ENCODE data around the gene CCDC102A. TPM values are rescaled to one million over a fixed set of nuclear protein-coding genes. Genes with fewer than 3 reads are reported as not detected.

The CCDC102A gene
- total RNA-seq, 1 experiment from 2014 or later, result 4.5 TPM

- Histone ChIP-seq H3K4me1 (ENCODE audit: control insufficient read depth in 1 of 2, insufficient read depth in 2 of 2, low read length in 2 of 2) (peaks cover 20 to 59% of the 10 kb centered on the region in 2 experiments), H3K9me2 (ENCODE audit: insufficient read depth) (no peaks in the 10 kb centered on the region), H4K20me1 (ENCODE audit: insufficient read depth) (no peaks in the 10 kb centered on the region), H3K9me3 (ENCODE audit: control insufficient read depth in 1 of 2, insufficient read depth in 1 of 2, low read depth in 1 of 2, low read length in 2 of 2) (no peaks in the 10 kb centered on the region), H3K27ac (ENCODE audit: low read depth, low read length) (no peak overlapping the region), H3K36me3 (ENCODE audit: control insufficient read depth in 1 of 2, insufficient read depth in 2 of 2, low read length in 2 of 2) (peaks cover 0 to 4% of the 10 kb centered on the region in 2 experiments; a peak in 1 of 4 replicates), H3K4me3 (replicated peaks in 1 of 2; ENCODE audit: low read depth in 1 of 2, low read length in 2 of 2) (no peak overlapping the region), H3K4me2 (ENCODE audit: low read length) (no peak overlapping the region), H3K9ac (ENCODE audit: low read length) (no peak overlapping the region), H2AFZ (ENCODE audit: low read depth, low read length, poor library complexity, severe bottlenecking) (no peak overlapping the region), H3K27me3 (ENCODE audit: insufficient read depth, low read length) (no peaks in the 10 kb centered on the region), H3K79me2 (ENCODE audit: insufficient read depth, low read length) (peaks cover 21% of the 10 kb centered on the region; the same call in 1 of the 2 replicates)
- no TSS peak for BruUV-seq (replicated peaks)
- intact Hi-C loops (cut with micrococcal nuclease), result no loop called here
- ChIA-PET CTCF (no interaction called here), RAD21 (ENCODE audit: low non-redundant PET in 1 of 2, low total read pairs in 2 of 2, uncharacterized antibody in 2 of 2, unreplicated experiment in 2 of 2) (no interaction called here), POLR2A (no interaction called here)
- ATAC-seq, result no peak
- no peak for TF ChIP-seq POLR2AphosphoS5 (IDR thresholded peaks at IDR 0.05; ENCODE audit: low read depth, low read length)
- TF ChIP-seq ELF1 (IDR thresholded peaks at IDR 0.05; ENCODE audit: borderline replicate concordance, low read depth), result no peak
- no peak for TF ChIP-seq FOSL1 (IDR thresholded peaks at IDR 0.05; ENCODE audit: low read depth)
- TF ChIP-seq ZNF274 (IDR thresholded peaks at IDR 0.05; ENCODE audit: low read depth, low read length), result no peak
- TF ChIP-seq ATF3 (IDR thresholded peaks at IDR 0.05), result no peak
- TF ChIP-seq YY1 (IDR thresholded peaks at IDR 0.05; ENCODE audit: extremely low read depth, insufficient replicate concordance, low read depth, low read length), result no peak
- no peak for TF ChIP-seq EZH2phosphoT487 (IDR thresholded peaks at IDR 0.05; ENCODE audit: borderline replicate concordance)
- no peak for TF ChIP-seq POLR2A (IDR thresholded peaks at IDR 0.05; ENCODE audit: borderline replicate concordance, extremely low read depth, insufficient read depth, insufficient read length)
- DNase-seq (ENCODE audit: low read depth, low spot score), result no peak
Observed at GRCh38 chr16:57531635-57532265, 4.6 kb downstream of the CCDC102A start.

- Histone ChIP-seq H3K4me1 (ENCODE audit: control insufficient read depth in 1 of 2, insufficient read depth in 2 of 2, low read length in 2 of 2) (peaks cover 20 to 55% of the 10 kb centered on the region in 2 experiments), H3K79me2 (ENCODE audit: insufficient read depth, low read length) (peaks cover 21% of the 10 kb centered on the region; the same call in 1 of the 2 replicates), H3K9ac (ENCODE audit: low read length) (no peak overlapping the region), H3K4me2 (ENCODE audit: low read length) (peak overlapping the region; percentile 77), H3K27me3 (ENCODE audit: insufficient read depth, low read length) (no peaks in the 10 kb centered on the region), H3K9me2 (ENCODE audit: insufficient read depth) (no peaks in the 10 kb centered on the region), H3K36me3 (ENCODE audit: control insufficient read depth in 1 of 2, insufficient read depth in 2 of 2, low read length in 2 of 2) (peaks cover 0 to 4% of the 10 kb centered on the region in 2 experiments; a peak in 1 of 4 replicates), H4K20me1 (ENCODE audit: insufficient read depth) (no peaks in the 10 kb centered on the region), H3K4me3 (replicated peaks in 1 of 2; ENCODE audit: low read depth in 1 of 2, low read length in 2 of 2) (no peak overlapping the region), H3K9me3 (ENCODE audit: control insufficient read depth in 1 of 2, insufficient read depth in 1 of 2, low read depth in 1 of 2, low read length in 2 of 2) (no peaks in the 10 kb centered on the region), H3K27ac (ENCODE audit: low read depth, low read length) (no peak overlapping the region), H2AFZ (ENCODE audit: low read depth, low read length, poor library complexity, severe bottlenecking) (no peak overlapping the region)
- no peak for ATAC-seq
- RAD21 ChIA-PET (ENCODE audit: low non-redundant PET in 1 of 2, low total read pairs in 2 of 2, uncharacterized antibody in 2 of 2, unreplicated experiment in 2 of 2), result no interaction called here
- TF ChIP-seq EZH2 (IDR thresholded peaks at IDR 0.05) (no peak), CEBPB (IDR thresholded peaks at IDR 0.05; ENCODE audit: low read depth) (no peak), TCF7L2 (IDR thresholded peaks at IDR 0.05; ENCODE audit: borderline replicate concordance, extremely low read depth, insufficient read depth, insufficient read length) (no peak), ZBTB33 (IDR thresholded peaks at IDR 0.05; ENCODE audit: extremely low read depth, insufficient replicate concordance, low read length) (no peak), FOSL1 (IDR thresholded peaks at IDR 0.05; ENCODE audit: low read depth) (no peak), RAD21 (IDR thresholded peaks at IDR 0.05; ENCODE audit: low read depth) (no peak), ZNF274 (IDR thresholded peaks at IDR 0.05; ENCODE audit: low read depth, low read length) (no peak), SP1 (IDR thresholded peaks at IDR 0.05; ENCODE audit: low read depth) (no peak), JUND (IDR thresholded peaks at IDR 0.05) (no peak), POLR2A (IDR thresholded peaks at IDR 0.05; ENCODE audit: borderline replicate concordance, extremely low read depth, insufficient read depth, insufficient read length) (no peak), ZFX (IDR thresholded peaks at IDR 0.05) (no peak), ATF3 (IDR thresholded peaks at IDR 0.05) (no peak), SRF (IDR thresholded peaks at IDR 0.05; ENCODE audit: low read depth) (no peak), CBX3 (IDR thresholded peaks at IDR 0.05; ENCODE audit: low read depth) (no peak), POLR2AphosphoS5 (IDR thresholded peaks at IDR 0.05; ENCODE audit: low read depth, low read length) (no peak)
- intact Hi-C loops (cut with micrococcal nuclease), result no loop called here
- CTCF ChIA-PET, result no interaction called here
- no TSS peak for BruUV-seq (replicated peaks)
- POLR2A ChIA-PET, result no interaction called here
- DNase-seq (ENCODE audit: low read depth, low spot score), result no peak
Observed at GRCh38 chr16:57531253-57531575, 5.2 kb downstream of the CCDC102A start.

All from HCT116 (cell line).